HEK293T (cell line): ENCODE results near the gene FBLN1.

ENCODE experiments used
- ARNT ChIP-seq: fragments of 450-650 bp; IDR thresholded peaks from 2 replicates; pipeline ENCODE4 v1.6.1; 2017; ENCODE audit warnings: mild to moderate bottlenecking
- BHLHE40 ChIP-seq: fragments of 450-650 bp; IDR thresholded peaks from 2 replicates; pipeline ENCODE4 v1.6.1; 2016; ENCODE audit warnings: mild to moderate bottlenecking, moderate library complexity, borderline replicate concordance
- FOXK2 ChIP-seq: fragments of 450-650 bp; IDR thresholded peaks from 2 replicates; pipeline ENCODE4 v1.6.1; 2016; ENCODE audit warnings: mild to moderate bottlenecking
- FOXM1 ChIP-seq: fragments of 450-650 bp; IDR thresholded peaks from 2 replicates; pipeline ENCODE4 v1.6.1; 2017; ENCODE audit warnings: mild to moderate bottlenecking, borderline replicate concordance
- L3MBTL2 ChIP-seq: fragments of 450-650 bp; conservative IDR thresholded peaks from 2 replicates; pipeline ENCODE4 v1.6.1; 2016; ENCODE audit warnings: mild to moderate bottlenecking
- LEF1 ChIP-seq: fragments of 450-650 bp; IDR thresholded peaks from 2 replicates; pipeline ENCODE4 v1.6.1; 2017; ENCODE audit warnings: mild to moderate bottlenecking, borderline replicate concordance
- SP1 ChIP-seq: fragments of 450-650 bp; IDR thresholded peaks from 2 replicates; pipeline ENCODE4 v1.6.1; 2017
- SUZ12 ChIP-seq: fragments of 450-650 bp; IDR thresholded peaks from 2 replicates; pipeline ENCODE4 v1.6.1; 2016; ENCODE audit warnings: mild to moderate bottlenecking
- TARDBP ChIP-seq: fragments of 450-650 bp; IDR thresholded peaks from 2 replicates; pipeline ENCODE4 v1.6.1; 2016
- ZNF384 ChIP-seq: fragments of 450-650 bp; IDR thresholded peaks from 2 replicates; pipeline ENCODE4 v1.6.1; 2016
- TF ChIP-seq, protein P1 (sequence below): fragments of 450-650 bp; IDR thresholded peaks from 2 replicates; pipeline ENCODE4 v1.6.1; 2016

- TF ChIP-seq FOXK2: no peak
- no peak for TF ChIP-seq BHLHE40
- TF ChIP-seq, protein P1, sequence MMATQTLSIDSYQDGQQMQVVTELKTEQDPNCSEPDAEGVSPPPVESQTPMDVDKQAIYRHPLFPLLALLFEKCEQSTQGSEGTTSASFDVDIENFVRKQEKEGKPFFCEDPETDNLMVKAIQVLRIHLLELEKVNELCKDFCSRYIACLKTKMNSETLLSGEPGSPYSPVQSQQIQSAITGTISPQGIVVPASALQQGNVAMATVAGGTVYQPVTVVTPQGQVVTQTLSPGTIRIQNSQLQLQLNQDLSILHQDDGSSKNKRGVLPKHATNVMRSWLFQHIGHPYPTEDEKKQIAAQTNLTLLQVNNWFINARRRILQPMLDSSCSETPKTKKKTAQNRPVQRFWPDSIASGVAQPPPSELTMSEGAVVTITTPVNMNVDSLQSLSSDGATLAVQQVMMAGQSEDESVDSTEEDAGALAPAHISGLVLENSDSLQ: no peak
- no peak for TF ChIP-seq SUZ12
- TF ChIP-seq TARDBP: no peak
- TF ChIP-seq ZNF384: no peak
- no peak for TF ChIP-seq ARNT
- no peak for TF ChIP-seq LEF1
- no peak for TF ChIP-seq L3MBTL2
- no peak for TF ChIP-seq FOXM1
- no peak for TF ChIP-seq SP1
Observed at GRCh38 chr22:45590262-45590661, 87.6 kb downstream of the FBLN1 start.
